ELR (cell line): ENCODE data around the gene LTB.
A peak's percentile ranks its signal among the peaks of the same experiment; 100 is the strongest.

ENCODE experiments used
- DNase-seq: peaks from one replicate; pipeline ENCODE4 v3.0.0-alpha.2; 2015; ENCODE audit warnings: low read depth

The LTB gene, protein sequence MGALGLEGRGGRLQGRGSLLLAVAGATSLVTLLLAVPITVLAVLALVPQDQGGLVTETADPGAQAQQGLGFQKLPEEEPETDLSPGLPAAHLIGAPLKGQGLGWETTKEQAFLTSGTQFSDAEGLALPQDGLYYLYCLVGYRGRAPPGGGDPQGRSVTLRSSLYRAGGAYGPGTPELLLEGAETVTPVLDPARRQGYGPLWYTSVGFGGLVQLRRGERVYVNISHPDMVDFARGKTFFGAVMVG

GRCh38 chr6:31582230-31582643 is at the start of gene LTB:
Gene LTB, minus strand, starts transcription at chr6:31582424. Its CDS starts 7 bp downstream, at chr6:31582417.
- no peak for DNase-seq

GRCh38 chr6:31631681-31632278 is 49.6 kb upstream of the LTB start:
- no peak for DNase-seq

- DNase-seq: no peak
Observed at GRCh38 chr6:31631209-31631608, 49.0 kb upstream of the LTB start.

DNA sequence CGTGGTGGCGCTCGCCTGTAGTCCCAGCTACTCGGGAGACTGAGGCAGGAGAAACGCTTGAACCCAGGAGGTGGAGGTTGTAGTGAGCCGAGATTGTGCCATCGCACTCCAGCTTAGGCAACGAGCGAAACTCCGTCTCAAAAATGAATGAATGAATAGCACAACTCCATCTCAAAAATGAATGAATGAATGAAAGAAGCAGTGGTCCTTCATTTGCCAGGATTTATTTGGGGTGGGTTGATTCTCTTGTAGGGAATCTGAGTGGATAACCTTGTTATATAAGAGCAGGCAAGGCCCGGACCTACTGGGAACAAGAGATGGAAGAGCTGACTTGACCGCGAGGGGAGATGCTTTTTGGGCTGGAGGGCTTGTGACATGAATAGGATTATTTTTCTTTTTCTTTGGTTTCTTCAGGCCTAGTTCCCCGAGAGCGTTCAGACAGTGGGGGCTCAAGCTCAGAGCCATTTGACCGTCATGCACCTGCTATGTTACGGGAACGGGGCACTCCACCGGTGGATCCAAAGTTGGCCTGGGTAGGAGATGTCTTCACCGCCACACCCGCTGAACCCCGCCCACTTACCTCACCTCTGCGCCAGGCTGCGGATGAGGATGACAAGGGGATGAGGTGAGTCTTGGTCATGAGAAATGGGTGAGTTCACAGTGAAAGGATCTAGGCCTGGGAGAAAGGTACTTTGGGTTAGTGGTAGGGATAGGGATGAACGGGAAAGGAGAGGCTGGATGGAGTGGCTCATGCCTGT is 48.1 kb upstream of the LTB start:
- no peak for DNase-seq

DNA sequence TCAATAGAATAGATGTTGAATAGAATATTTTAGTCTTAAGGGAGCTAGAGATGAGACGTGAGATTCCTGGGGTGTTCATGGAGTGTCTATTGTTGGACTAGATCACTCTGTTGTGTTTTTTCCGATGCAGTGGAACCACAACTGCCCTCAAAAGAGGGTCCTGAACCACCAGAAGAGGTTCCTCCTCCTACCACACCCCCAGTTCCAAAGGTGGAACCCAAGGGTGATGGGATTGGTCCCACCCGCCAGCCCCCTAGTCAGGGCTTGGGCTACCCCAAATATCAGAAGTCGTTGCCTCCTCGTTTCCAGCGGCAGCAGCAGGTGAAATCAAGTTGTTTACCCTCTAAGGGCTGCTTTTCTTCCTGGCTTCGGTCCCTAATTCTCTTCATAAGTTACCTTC is 46.8 kb upstream of the LTB start:
- no peak for DNase-seq

DNA sequence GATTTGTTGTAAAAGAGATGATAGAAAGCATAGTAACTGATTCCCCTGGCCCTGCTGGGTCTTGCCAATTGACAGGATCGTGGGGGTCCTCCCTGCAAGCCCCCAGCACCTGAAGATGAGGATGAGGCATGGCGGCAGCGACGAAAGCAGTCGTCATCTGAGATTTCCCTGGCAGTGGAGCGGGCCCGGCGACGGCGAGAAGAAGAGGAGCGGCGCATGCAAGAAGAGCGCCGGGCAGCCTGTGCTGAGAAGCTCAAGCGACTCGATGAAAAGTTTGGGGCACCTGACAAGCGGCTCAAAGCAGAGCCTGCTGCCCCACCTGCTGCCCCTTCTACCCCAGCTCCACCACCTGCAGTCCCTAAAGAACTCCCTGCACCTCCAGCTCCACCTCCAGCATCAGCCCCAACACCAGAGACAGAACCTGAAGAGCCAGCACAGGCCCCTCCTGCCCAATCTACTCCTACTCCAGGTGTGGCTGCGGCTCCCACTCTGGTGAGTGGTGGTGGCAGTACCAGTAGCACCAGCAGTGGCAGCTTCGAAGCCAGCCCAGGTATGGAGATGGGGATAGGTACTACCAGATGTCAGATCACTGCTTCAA is 45.6 kb upstream of the LTB start:
- DNase-seq: no peak

GRCh38 chr6:31626952-31627351 is 44.7 kb upstream of the LTB start:
- no peak for DNase-seq

GRCh38 chr6:31624070-31624469 is 41.8 kb upstream of the LTB start:
- no peak for DNase-seq

- no peak for DNase-seq
Observed at GRCh38 chr6:31622684-31623091, 40.5 kb upstream of the LTB start.

DNA sequence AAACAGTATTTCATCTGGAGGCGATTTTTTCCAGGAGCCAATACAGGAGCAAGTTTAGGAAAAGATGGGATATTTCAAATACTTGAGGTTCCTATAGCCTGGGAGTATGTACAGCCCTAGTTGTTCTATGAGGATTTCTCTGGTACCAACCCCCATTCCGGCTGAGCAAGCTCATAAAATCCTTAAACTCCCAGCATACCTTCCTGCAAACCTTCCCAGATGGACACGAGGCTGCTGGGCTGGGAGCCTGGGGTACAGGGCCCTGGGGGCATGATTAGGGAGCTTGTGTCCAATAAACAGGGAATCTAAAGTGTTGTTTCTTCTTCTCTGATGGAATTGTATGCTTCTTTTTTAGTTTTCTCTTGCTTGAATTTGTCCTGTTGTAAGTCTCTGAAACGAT is 39.8 kb upstream of the LTB start:
- no peak for DNase-seq

- no peak for DNase-seq
Observed at GRCh38 chr6:31621320-31621939, 39.2 kb upstream of the LTB start.

DNA sequence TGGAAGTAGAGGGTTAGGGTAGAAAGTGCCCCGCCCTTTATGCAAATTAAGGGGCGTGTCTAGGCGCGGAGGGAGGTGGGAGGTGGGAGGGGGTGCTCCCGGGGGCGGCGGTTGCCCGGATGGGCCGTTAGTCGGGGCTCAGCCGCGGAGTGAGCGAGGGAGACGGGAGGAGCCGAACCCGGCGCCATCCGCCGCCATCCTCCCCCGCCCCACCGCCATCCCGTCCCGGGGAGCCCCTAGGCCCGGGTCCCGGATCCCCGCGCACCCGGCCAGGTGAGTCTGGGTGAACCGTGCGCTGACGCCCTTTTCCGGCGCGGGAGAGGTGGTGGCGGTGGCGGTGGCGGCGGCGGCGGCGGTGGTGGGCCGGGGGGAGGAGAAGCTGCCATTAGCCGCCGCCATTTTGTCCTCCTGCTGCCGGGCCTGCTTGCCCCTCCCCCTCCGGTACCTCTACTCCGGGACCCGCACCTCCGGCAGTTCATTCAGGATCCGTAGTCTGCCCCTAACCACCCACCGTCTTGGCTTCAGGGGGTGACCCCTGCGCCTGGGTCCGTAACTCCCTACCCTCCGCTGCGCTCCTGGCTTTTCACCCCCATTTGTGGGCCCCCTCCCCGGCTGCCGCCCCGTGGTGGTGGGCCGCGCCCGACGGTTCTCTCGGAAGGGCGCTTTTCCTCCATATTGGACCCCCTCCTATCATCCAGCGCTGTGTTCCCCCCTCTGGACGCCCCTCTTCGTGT is 38.5 kb upstream of the LTB start, which contains the start of gene PRRC2A:
Gene PRRC2A, plus strand, starts transcription at position 130 of the 734 bp plus-strand sequence. CDS start 2,075 bp downstream, outside the sequence.
- DNase-seq: peak; percentile 87

DNA sequence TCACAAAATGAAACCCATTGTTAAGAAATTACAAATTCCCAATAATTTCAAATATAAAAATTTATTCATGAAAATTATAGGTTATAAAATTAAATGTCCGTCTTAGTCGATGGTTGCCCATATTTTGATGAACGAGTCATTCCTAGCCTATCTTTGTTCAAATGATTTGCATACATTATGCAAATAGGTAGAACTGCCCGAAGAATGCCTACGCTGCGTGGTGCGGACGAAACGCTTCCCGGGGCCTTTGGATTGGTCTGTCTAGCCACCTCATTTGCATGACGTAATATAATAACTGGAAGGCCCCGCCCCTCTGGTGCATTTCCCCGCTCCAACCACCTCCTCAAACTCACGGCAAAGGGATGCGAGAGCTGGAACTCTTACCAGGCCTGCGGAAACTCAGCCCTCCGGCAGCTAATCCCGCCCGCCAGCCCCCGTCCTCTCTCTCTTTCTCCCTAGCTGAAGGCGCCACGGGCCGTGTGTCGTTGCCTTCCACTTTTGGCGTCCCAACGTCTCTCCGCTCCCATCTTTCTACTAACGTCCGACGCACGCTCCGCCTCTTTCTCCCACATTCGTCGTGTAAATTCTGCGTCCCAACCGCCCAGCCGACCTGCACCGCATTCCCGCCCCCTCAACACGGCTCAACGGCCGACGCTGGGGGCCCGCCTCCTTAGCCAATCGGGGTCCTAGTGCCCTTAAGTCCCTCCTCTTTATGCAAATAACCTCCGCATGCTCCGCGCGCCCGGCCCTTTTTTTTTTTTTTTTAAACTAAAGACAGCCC is 37.8 kb upstream of the LTB start:
- DNase-seq: peak; percentile 100

- no peak for DNase-seq
Observed at GRCh38 chr6:31617010-31617409, 34.8 kb upstream of the LTB start.

- no peak for DNase-seq
Observed at GRCh38 chr6:31615748-31616147, 33.5 kb upstream of the LTB start.

GRCh38 chr6:31614684-31615578 is 32.7 kb upstream of the LTB start, which contains the start of gene AIF1:
Gene AIF1, plus strand, starts transcription at chr6:31615234. Its CDS starts 96 bp downstream, at chr6:31615330.
- no peak for DNase-seq

DNA sequence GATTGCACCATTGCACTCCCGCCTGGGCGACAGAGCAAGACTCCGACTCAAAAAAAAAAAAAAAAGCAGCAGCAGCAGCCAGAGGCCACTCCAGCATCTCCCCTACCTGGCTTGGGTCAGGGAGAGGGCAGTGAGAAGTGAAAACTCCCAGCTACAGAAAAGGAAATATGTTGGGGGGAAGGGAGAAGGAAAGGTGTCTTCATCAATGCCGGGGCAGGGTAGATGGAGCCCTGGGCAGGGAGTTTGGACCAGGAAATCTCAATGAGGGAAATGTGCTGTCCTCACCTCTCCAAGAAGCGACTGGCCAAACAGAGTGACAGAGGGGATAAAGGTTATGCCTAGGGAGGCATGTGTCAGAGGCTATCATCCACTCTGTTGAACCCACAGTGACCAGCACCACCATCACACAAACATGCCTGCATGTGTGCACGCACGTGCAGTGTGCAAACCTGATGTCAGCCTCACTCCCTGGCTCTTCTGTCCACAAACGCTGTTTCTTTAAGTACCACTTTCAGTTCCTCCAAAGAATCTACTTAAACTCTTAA is 31.9 kb upstream of the LTB start:
- no peak for DNase-seq

DNA sequence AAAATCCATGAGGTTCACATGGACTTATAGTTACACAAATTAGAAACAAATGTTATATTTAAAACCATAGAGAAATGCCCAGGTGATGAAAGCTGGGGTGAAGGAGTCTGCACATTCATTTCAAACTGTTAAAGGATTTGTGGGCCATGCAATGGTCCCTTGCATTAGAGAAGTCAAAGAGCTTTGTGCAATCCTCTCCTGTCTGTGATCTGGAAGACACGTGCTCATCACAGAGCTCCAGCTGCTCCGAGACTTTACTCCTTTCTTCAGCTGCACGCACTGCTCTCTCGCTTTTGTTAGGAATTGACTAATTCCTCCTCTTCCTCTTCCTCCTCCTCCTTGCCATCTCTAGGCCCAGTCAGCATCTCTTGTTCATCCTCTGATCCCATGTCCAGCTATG is 28.7 kb upstream of the LTB start:
- DNase-seq: no peak
